ENCODE results near the gene SFRP2.

- TF ChIP-seq POLR2AphosphoS5 (IDR thresholded peaks at IDR 0.05; ENCODE audit: borderline replicate concordance, low read depth, low read length) (no peak), EZH2 (IDR thresholded peaks at IDR 0.05) (no peak), FOXP2 (optimal IDR thresholded peaks at IDR 0.05; ENCODE audit: control extremely low read depth, extremely low read length, insufficient read depth) (no peak)
Observed at GRCh38 chr4:153764601-153765368, 24.1 kb downstream of the SFRP2 start.

Measured in SK-N-MC (cell line).